ENCODE measurements around the gene DNAH11.

Gene DNAH11

GRCh38 chr7:21603462-21603861 lies 60.6 kb downstream of the DNAH11 start:
- TF ChIP-seq CTCF (IDR thresholded peaks at IDR 0.05), result no peak

GRCh38 chr7:21603972-21604749 lies 61.3 kb downstream of the DNAH11 start:
- TF ChIP-seq CTCF (IDR thresholded peaks at IDR 0.05), result no peak

GRCh38 chr7:21605008-21605585 lies 62.3 kb downstream of the DNAH11 start:
- no peak for TF ChIP-seq CTCF (IDR thresholded peaks at IDR 0.05)

GRCh38 chr7:21608465-21608864 lies 65.6 kb downstream of the DNAH11 start:
- TF ChIP-seq CTCF (IDR thresholded peaks at IDR 0.05), result no peak

- TF ChIP-seq CTCF (IDR thresholded peaks at IDR 0.05), result no peak
Observed at GRCh38 chr7:21611129-21611528, 68.3 kb downstream of the DNAH11 start.

- TF ChIP-seq CTCF (IDR thresholded peaks at IDR 0.05), result no peak
Observed at GRCh38 chr7:21616091-21616490, 73.3 kb downstream of the DNAH11 start.

- TF ChIP-seq CTCF (IDR thresholded peaks at IDR 0.05), result no peak
Observed at GRCh38 chr7:21616796-21617436, 74.1 kb downstream of the DNAH11 start.

All from LNCAP (cell line).